HG03575 (cell line): ENCODE measurements around the gene CSMD2.

Source experiments
- ATAC-seq: cut with Tn5 transposase; IDR thresholded peaks from one replicate; pipeline ENCODE4 v1.9.1; 2021; ENCODE audit not compliant: unreplicated experiment, insufficient number of reproducible peaks, low FRiP score; ENCODE audit errors: extremely low read depth

Gene CSMD2

GRCh38 chr1:33762109-33762830, 402.8 kb downstream of the CSMD2 start:
- ATAC-seq, result no peak

- ATAC-seq, result no peak
These were observed 406.3 kb downstream of the CSMD2 start for GRCh38 chr1:33758698-33759097.

GRCh38 chr1:33753087-33753856, 411.8 kb downstream of the CSMD2 start:
- ATAC-seq, result no peak

DNA sequence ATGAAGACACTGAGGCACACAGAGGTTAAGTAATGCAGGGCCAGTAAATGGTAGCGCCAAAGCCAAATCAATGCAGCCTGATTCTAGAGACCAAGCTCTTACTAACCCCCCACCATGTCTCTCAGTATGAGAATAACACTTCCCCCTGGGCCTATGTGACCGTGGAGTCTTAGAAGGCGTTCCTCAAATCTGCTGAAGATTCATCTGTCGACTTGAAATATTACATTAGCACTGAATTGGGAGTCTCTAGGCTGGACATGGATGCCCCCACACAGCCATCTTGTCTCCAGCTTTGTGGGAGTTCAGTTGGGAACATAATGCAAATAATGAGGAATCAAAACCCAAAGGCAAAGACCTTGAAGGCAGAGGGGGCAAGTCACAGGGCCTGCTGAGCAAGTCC, 419.1 kb downstream of the CSMD2 start:
- ATAC-seq, result no peak

GRCh38 chr1:33743221-33743998, 421.6 kb downstream of the CSMD2 start:
- no peak for ATAC-seq

- no peak for ATAC-seq
These were observed 422.4 kb downstream of the CSMD2 start for GRCh38 chr1:33742663-33743062.

DNA sequence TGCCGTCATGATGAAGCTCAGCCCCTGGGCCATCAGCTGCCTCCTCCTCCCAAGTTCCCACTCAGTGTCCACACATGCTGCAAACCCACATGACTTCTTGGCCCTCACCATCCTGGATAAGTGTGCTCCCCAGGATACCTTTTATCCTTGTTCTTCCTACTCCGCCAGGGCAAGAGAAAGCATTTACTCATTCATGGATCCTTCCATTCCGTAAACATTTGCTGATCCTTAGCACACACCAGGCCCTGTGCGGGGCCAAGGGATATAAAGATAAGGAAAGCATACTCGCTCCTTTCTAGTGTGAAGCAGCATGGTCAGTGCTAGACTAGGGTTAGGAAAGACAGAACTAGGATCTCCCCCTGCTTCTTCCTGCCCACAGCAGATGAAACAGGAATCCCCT, 423.3 kb downstream of the CSMD2 start:
- ATAC-seq, result no peak

- ATAC-seq, result no peak
These were observed 424.8 kb downstream of the CSMD2 start for GRCh38 chr1:33740040-33740744.

DNA sequence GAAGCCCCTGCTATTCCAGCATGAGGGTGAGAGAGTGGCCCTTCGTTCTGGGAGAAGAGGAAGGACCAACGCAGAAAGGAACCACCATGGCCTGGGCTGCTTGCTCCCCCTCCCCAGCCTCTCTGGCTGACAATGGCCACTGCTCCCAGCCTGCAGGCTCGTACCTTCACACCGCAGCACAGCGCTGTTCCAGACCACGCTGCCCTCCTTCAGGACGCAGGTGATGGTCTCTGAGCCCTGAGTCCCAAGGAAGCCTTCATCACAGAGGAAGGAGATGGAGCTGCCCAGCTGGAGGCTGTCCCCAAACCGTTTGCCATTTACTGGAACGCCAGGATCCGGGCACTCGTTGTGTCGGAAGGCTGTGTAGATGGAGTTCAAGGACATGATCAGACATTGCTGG, 426.1 kb downstream of the CSMD2 start:
- ATAC-seq, result no peak

GRCh38 chr1:33738536-33738935, 426.5 kb downstream of the CSMD2 start:
- ATAC-seq, result no peak

- no peak for ATAC-seq
These were observed 428.5 kb downstream of the CSMD2 start for GRCh38 chr1:33736496-33736895.

DNA sequence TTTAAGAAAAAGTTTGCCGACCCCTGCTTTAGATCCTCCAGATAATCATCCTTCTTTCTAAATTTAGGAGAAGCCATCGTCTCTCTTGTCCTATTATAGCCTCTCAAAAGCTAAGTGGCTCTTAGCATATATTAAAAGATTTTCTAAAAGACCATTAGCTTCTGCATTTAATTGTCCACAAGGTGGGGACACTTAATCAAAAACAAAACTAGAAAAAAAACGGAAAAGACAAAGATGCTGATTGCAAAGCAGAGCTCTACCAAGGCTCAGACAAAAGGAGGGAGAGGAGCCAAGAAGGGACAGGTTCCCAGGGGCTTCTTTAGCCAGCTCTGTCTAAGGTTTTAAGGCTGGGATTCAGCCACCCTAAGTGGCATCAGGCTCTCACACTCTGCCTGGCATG, 429.4 kb downstream of the CSMD2 start:
- ATAC-seq, result no peak

DNA sequence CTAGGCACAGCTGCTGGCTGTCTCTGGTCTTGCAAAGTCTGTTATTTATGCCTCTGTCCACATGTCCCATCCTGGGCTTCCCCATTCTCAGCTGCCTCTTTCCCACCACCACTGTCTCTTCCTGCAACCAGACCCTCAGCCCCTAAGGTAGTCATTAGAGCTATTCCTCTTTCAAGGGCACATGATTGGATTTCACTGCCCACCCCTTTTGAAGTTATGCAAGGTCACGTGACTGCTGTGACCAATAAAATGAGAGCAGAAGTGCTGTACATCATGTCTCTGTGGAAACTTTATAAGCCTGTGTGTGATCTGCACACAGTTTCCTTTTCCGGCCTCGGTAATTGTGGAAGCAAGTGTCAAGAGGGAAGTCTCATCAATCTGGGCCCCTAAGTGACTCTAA, 437.7 kb downstream of the CSMD2 start:
- no peak for ATAC-seq

GRCh38 chr1:33726274-33726804, 438.7 kb downstream of the CSMD2 start:
- ATAC-seq, result no peak

DNA sequence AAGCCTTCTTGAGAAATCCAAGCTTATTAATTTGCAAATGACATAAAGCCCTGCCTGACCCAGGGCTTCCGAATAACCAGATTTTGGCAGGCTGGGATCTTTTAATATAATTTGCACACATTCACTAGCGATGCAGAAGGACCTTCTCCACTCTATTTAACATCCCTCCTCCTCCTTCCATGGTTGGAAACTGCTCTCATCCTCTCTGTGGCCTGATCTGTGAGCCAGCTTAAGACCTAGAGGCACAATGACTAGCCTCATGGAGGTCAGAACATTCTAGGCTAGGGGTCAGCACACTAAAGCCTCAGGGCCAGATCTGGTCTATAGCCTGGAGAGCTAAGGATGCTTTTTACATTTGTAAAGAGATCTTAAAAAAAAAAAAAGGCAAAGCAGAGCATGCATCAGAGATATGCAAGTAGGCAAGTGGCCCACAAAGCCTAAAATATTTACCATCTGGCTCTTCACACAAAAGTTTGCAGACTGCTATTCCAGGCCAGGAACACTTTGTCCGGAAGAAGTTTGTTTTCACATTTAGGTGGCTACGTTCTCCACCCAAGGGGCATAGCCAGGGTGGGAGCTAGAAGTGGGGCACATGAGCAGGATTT, 439.4 kb downstream of the CSMD2 start:
- ATAC-seq, result no peak

DNA sequence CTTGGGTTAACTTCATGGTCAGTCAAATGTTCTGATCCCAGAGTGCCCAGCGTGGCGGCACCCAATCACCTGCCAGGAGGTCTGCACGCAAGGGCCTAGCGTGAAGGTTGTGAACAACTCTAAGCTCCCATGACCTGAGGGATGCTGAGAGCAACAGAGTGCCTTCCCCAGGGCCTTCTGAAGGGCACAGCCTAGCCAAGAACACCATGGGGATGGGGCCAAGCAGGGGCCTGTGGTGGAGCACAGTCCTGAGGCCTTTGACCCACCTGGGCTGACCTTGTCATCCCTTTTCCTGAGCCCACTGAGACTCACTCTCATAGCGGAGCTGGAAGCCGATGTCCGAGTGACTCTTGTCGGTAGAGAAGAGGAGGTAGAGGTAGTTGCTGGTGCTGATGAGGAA, 440.0 kb downstream of the CSMD2 start:
- ATAC-seq, result no peak

- ATAC-seq, result no peak
These were observed 440.7 kb downstream of the CSMD2 start for GRCh38 chr1:33724348-33724747.

- no peak for ATAC-seq
These were observed 441.8 kb downstream of the CSMD2 start for GRCh38 chr1:33723251-33723650.
